GM12878 (cell line): ENCODE results near the gene C18orf63. TPM values are rescaled to one million over a fixed set of nuclear protein-coding genes. Genes with fewer than 3 reads are reported as not detected.

Source experiments
- ATAC-seq: fragments of 200-7000 bp; cut with Tn5 transposase; 3 replicates; pipeline ENCODE4 v1.9.1; 2020; ENCODE audit warnings: mild to moderate bottlenecking, moderate library complexity
- BruUV-seq: library from RNA; stranded (reverse); fragments of 400-500 nt; replicated peaks from 2 replicates; lab custom pipeline; 2021; lab: Mats Ljungman, UMichigan
- CTCF ChIA-PET: fragments of 300-600 bp; sonication (Branson Sonifier 250); formaldehyde crosslinking; extraction: SDS; loops from one replicate; lab custom pipeline; 2021; ENCODE audit warnings: inconsistent platforms; lab: Yijun Ruan, JAX
- POLR2A ChIA-PET: fragments of 350-600 bp; formaldehyde crosslinking; extraction: SDS; loops from one replicate; lab custom pipeline; 2021; ENCODE audit warnings: inconsistent platforms; lab: Charles Lee
- RAD21 ChIA-PET: fragments of 300-600 bp; sonication (Branson Sonifier 250); formaldehyde crosslinking; loops from one replicate; lab custom pipeline; 2023; ENCODE audit warnings: antibody characterized with exemption; ENCODE audit not compliant: unreplicated experiment; lab: Charles Lee
- SMC1A ChIA-PET: fragments of 300-600 bp; sonication (Branson Sonifier 250); formaldehyde crosslinking; loops from one replicate; lab custom pipeline; 2023; ENCODE audit not compliant: unreplicated experiment, uncharacterized antibody; lab: Charles Lee
- DNase-seq: peaks from one replicate; pipeline ENCODE4 v3.0.0-alpha.2; 2011; ENCODE audit warnings: low read depth, low spot score
- FAIRE-seq: peaks from 3 replicates; lab custom pipeline; 2011; peaks lifted over from hg19 to GRCh38; lab: Jason Lieb, UNC
- H2AFZ ChIP-seq: 2 replicates; pipeline ENCODE4 v1.6.0; 2011; ENCODE audit warnings: low read depth, low read length, control low read depth; ENCODE audit not compliant: control insufficient read depth
- H3K27ac ChIP-seq: 2 replicates; pipeline ENCODE4 v1.5.1; 2011; ENCODE audit warnings: control low read depth; ENCODE audit not compliant: control insufficient read depth, insufficient read depth
- H3K27me3 ChIP-seq, 2 experiments: replicated peaks in 1 of 2; 2 replicates each; pipeline versions ENCODE4 v1.6.0 to v1.6.1; 2011; ENCODE audit warnings: low read length in 1 of 2; ENCODE audit not compliant: control insufficient read depth in 2 of 2, insufficient read depth in 2 of 2
- H3K36me3 ChIP-seq, 2 experiments: 2 replicates each; pipeline ENCODE4 v1.5.1; 2011; ENCODE audit warnings: low read length in 1 of 2; ENCODE audit not compliant: control insufficient read depth in 2 of 2, insufficient read depth in 2 of 2
- H3K4me1 ChIP-seq: 2 replicates; pipeline ENCODE4 v1.6.1; 2011; ENCODE audit warnings: mild to moderate bottlenecking, low read length, moderate library complexity, mixed read lengths; ENCODE audit not compliant: control insufficient read depth, insufficient read depth
- H3K4me2 ChIP-seq: 2 replicates; pipeline ENCODE4 v1.6.0; 2011; ENCODE audit warnings: control low read depth; ENCODE audit not compliant: control insufficient read depth, insufficient read depth
- H3K4me3 ChIP-seq: fragments of 200-600 bp; sonication (generic); 2 replicates; pipeline ENCODE4 v1.5.1; 2016
- H3K79me2 ChIP-seq: 2 replicates; pipeline ENCODE4 v1.6.0; 2011; ENCODE audit warnings: low read length; ENCODE audit not compliant: control insufficient read depth, insufficient read depth
- H3K9ac ChIP-seq: 2 replicates; pipeline ENCODE4 v1.8.0; 2011; ENCODE audit warnings: low read length, control low read depth, mixed read lengths; ENCODE audit not compliant: control insufficient read depth, insufficient read depth
- H3K9me3 ChIP-seq: replicated peaks from 3 replicates; pipeline ENCODE4 v1.5.1; 2011; ENCODE audit warnings: mild to moderate bottlenecking, low read length; ENCODE audit not compliant: control insufficient read depth, insufficient read depth
- H4K20me1 ChIP-seq: 2 replicates; pipeline ENCODE4 v1.6.0; 2011; ENCODE audit not compliant: control insufficient read depth, insufficient read depth
- CHD4 ChIP-seq: fragments of 200-600 bp; sonication (generic); IDR thresholded peaks from 2 replicates; pipeline ENCODE4 v1.6.1; 2016; ENCODE audit warnings: mild to moderate bottlenecking
- ETV6 ChIP-seq, 2 experiments: fragments of 450-650 bp in 1 of 2; IDR thresholded peaks in 1 of 2; conservative IDR thresholded peaks in 1 of 2; 2 replicates each; pipeline ENCODE4 v1.6.1; 2014; ENCODE audit warnings: antibody characterized with exemption in 1 of 2, borderline replicate concordance in 1 of 2, low read depth in 1 of 2, mild to moderate bottlenecking in 1 of 2, moderate library complexity in 1 of 2
- MEF2B ChIP-seq: fragments of 450-650 bp; IDR thresholded peaks from 2 replicates; pipeline ENCODE4 v1.6.1; 2018; ENCODE audit warnings: mild to moderate bottlenecking, moderate library complexity; ENCODE audit not compliant: partially characterized antibody, poor library complexity, severe bottlenecking
- NFIC ChIP-seq: IDR thresholded peaks from 2 replicates; pipeline ENCODE4 v1.6.1; 2012; ENCODE audit warnings: low read depth, mild to moderate bottlenecking, inconsistent platforms, low read length, moderate library complexity
- NR2F1 ChIP-seq: fragments of 450-650 bp; conservative IDR thresholded peaks from 2 replicates; pipeline ENCODE4 v1.6.1; 2017; ENCODE audit warnings: mild to moderate bottlenecking
- NRF1 ChIP-seq: conservative IDR thresholded peaks from 2 replicates; pipeline ENCODE4 v1.6.1; 2011; ENCODE audit warnings: mild to moderate bottlenecking, low read depth, low read length, improper control_type of control experiment
- PAX5 ChIP-seq: IDR thresholded peaks from 2 replicates; pipeline ENCODE4 v1.6.1; 2011; ENCODE audit warnings: low read depth, low read length, borderline replicate concordance
- RAD21 ChIP-seq: IDR thresholded peaks from 2 replicates; pipeline ENCODE4 v1.6.1; 2011; ENCODE audit warnings: mild to moderate bottlenecking, low read depth, low read length, moderate library complexity; ENCODE audit not compliant: insufficient read depth
- RBBP5 ChIP-seq: fragments of 200-600 bp; sonication (generic); conservative IDR thresholded peaks from 2 replicates; pipeline ENCODE4 v1.6.1; 2016
- RELA ChIP-seq: fragments of 450-650 bp; IDR thresholded peaks from 2 replicates; pipeline ENCODE4 v1.8.0; 2014; ENCODE audit warnings: borderline replicate concordance; ENCODE audit not compliant: partially characterized antibody
- SIN3A ChIP-seq: IDR thresholded peaks from 2 replicates; pipeline ENCODE4 v1.6.1; 2012; ENCODE audit warnings: low read depth, low read length, improper control_type of control experiment
- SPI1 ChIP-seq: IDR thresholded peaks from 2 replicates; pipeline ENCODE4 v1.6.1; 2011; ENCODE audit warnings: low read depth, mild to moderate bottlenecking, low read length, moderate library complexity, borderline replicate concordance; ENCODE audit not compliant: insufficient read depth
- SRF ChIP-seq, 2 experiments: IDR thresholded peaks; 2 replicates each; pipeline ENCODE4 v1.6.1; 2011; ENCODE audit warnings: low read depth in 2 of 2, low read length in 2 of 2, mild to moderate bottlenecking in 1 of 2, moderate library complexity in 1 of 2
- ZNF207 ChIP-seq: fragments of 450-650 bp; IDR thresholded peaks from 2 replicates; pipeline ENCODE4 v1.6.1; 2014; ENCODE audit warnings: antibody characterized with exemption, mild to moderate bottlenecking, borderline replicate concordance
- ZNF217 ChIP-seq: fragments of 450-650 bp; IDR thresholded peaks from 2 replicates; pipeline ENCODE4 v1.6.1; 2017; ENCODE audit warnings: antibody characterized with exemption, mild to moderate bottlenecking
- ZNF384 ChIP-seq: IDR thresholded peaks from 2 replicates; pipeline ENCODE4 v1.6.1; 2012; ENCODE audit warnings: low read depth, mild to moderate bottlenecking, low read length, improper control_type of control experiment, borderline replicate concordance
- WGBS: methylation state at CpG from one replicate; pipeline ENCODE4 v1.1.6; 2016; ENCODE audit warnings: low lambda C conversion rate; ENCODE audit not compliant: insufficient replicate concordance, insufficient coverage; ENCODE audit errors: missing lambda C conversion rate; 5-methylcytosine and 5-hydroxymethylcytosine counted together
- in situ Hi-C: fragments of 300-500 bp; cut with MboI; formaldehyde crosslinking; loops from 9 replicates; pipeline ENCODE4 v1.14.3; 2018; ENCODE audit warnings: mixed read lengths
- intact Hi-C: fragments of 100-400 bp; cut with micrococcal nuclease; formaldehyde crosslinking; loops from one replicate; pipeline ENCODE4 v1.14.2; 2022; ENCODE audit not compliant: unreplicated experiment
- polyA plus RNA-seq, 11 experiments: library from polyadenylated mRNA; depleted of rRNA in 4 of 11; unstranded in 6 of 11; stranded (reverse) in 5 of 11; fragments of >200 nt; fragmentation: Nextera tagmentation in 4 of 11; fragmentation: Illumina TruSeq in 1 of 11; extraction: Ambion mirVana in 4 of 11; extraction: Trizol in 1 of 11; gene quantifications; 1 replicate in 1 of 11; 2 replicates in 10 of 11; pipeline versions ENCODE4 v1.2.1 to v1.2.3, GENCODE V29; 2011 to 2016; ENCODE audit warnings: inconsistent platforms in 2 of 11, missing spikeins in 2 of 11, low read depth in 1 of 11
- total RNA-seq, 4 experiments: library from RNA; depleted of rRNA in 3 of 4; stranded (reverse); fragments of >200 nt in 3 of 4; fragmentation: Illumina TruSeq in 1 of 4; extraction: Trizol in 1 of 4; gene quantifications; 2 replicates each; pipeline versions ENCODE4 v1.2.1 to v1.2.3, GENCODE V29; 2013 to 2021
- TF ChIP-seq, protein P1 (sequence below): IDR thresholded peaks from 2 replicates; pipeline ENCODE4 v1.6.1; 2011; ENCODE audit warnings: borderline replicate concordance, low read depth, mild to moderate bottlenecking, moderate library complexity, low read length; ENCODE audit not compliant: insufficient read depth, poor library complexity, severe bottlenecking
- TF ChIP-seq, protein P2 (sequence below): fragments of 150-350 bp; IDR thresholded peaks from 2 replicates; pipeline ENCODE4 v1.6.1; 2014; ENCODE audit warnings: mild to moderate bottlenecking, low read depth, low read length

C18orf63 gene
- total and polyA plus RNA-seq, 10 of the 15 experiments (the other 5 are each of a cell fraction or from before 2014, with no cell fraction given) = not detected

DNA sequence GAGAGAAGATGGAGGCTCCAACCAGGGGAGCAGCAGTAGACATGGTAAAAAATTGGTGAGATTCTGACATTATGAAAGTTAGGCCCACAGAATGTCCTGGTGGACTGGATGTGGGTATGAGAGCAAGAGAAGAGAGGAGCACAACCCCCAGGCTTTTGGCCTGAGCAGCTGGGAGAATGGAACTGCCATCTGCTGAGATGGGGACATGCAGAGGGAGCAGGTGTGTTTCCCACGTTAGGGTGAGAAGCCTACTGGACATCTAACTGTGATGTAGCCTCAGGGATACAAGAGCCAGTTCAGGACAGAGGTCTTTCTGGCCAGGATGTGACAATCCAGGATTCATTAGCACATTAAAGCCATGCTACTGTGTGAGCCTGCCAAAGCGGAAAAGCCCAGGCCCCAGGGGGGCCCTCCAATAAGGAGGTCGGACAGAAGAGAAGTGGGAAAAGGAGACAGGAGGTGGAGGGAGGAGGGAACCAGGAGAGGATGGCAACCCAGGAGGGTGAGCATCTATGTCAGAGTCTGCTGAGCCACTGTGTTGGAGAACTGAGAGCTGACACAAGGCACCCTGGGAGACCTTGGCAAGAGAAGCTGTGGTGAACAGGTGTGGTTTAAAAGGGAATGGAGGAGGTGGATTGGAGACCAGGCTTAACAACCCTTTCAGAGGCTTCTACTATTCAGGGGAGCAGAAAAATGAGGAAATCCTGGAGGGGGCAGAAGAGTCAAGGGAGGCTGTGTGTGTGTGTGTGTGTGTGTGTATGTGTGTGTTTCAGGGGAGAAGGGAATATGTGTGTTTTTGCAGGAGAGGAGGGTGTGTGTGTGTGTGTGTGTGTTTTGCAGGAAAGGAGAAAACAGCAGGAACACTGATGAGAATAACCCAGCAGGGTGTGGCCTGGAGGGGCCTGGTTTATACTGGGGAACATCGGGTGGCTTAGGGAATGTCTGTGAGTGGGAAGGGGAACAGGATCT, 34.3 kb upstream of the C18orf63 start:
- DNase-seq = no peak
- ChIA-PET CTCF (no interaction called here), RAD21 (no interaction called here), SMC1A (no interaction called here), POLR2A (no interaction called here)
- no peak overlapping the region for H2AFZ ChIP-seq
- in situ Hi-C loops (no loop called here), intact Hi-C loops (no loop called here)
- H3K36me3 ChIP-seq = no peaks in the 10 kb centered on the region; a peak in 1 of 4 replicates
- H3K9ac ChIP-seq = no peak overlapping the region
- H3K4me1 ChIP-seq = peaks cover 7% of the 10 kb centered on the region; the same call in 1 of the 2 replicates
- no peak overlapping the region for H3K4me2 ChIP-seq
- H3K27ac ChIP-seq = no peak overlapping the region
- FAIRE-seq = no peak
- no peaks in the 10 kb centered on the region for H4K20me1 ChIP-seq
- H3K27me3 ChIP-seq = no peaks in the 10 kb centered on the region
- H3K79me2 ChIP-seq = no peaks in the 10 kb centered on the region; the same call in 1 of the 2 replicates
- 62% methylated on average over 4 of the region's 4 CpGs for WGBS
- no peaks in the 10 kb centered on the region for H3K9me3 ChIP-seq
- H3K4me3 ChIP-seq = no peak overlapping the region
- no peak; the same call in 2 of the 3 replicates for ATAC-seq
- no TSS peak for BruUV-seq
- TF ChIP-seq SRF (IDR thresholded peaks at IDR 0.05; ENCODE audit: low read depth in 2 of 2, low read length in 2 of 2) (no peak), ETV6 (conservative IDR thresholded peaks at IDR 0.05 in 1 of 2, IDR thresholded peaks at IDR 0.05 in 1 of 2; ENCODE audit: borderline replicate concordance in 1 of 2, low read depth in 1 of 2) (no peak), NRF1 (no peak), NFIC (no peak), NR2F1 (no peak), MEF2B (no peak), SPI1 (no peak), ZNF384 (no peak), RELA (no peak), PAX5 (no peak), ZNF207 (no peak), RAD21 (no peak), ZNF217 (no peak), RBBP5 (no peak), SIN3A (no peak), CHD4 (no peak)
- TF ChIP-seq, protein P1, sequence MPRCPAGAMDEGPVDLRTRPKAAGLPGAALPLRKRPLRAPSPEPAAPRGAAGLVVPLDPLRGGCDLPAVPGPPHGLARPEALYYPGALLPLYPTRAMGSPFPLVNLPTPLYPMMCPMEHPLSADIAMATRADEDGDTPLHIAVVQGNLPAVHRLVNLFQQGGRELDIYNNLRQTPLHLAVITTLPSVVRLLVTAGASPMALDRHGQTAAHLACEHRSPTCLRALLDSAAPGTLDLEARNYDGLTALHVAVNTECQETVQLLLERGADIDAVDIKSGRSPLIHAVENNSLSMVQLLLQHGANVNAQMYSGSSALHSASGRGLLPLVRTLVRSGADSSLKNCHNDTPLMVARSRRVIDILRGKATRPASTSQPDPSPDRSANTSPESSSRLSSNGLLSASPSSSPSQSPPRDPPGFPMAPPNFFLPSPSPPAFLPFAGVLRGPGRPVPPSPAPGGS = no peak
- TF ChIP-seq, protein P2, sequence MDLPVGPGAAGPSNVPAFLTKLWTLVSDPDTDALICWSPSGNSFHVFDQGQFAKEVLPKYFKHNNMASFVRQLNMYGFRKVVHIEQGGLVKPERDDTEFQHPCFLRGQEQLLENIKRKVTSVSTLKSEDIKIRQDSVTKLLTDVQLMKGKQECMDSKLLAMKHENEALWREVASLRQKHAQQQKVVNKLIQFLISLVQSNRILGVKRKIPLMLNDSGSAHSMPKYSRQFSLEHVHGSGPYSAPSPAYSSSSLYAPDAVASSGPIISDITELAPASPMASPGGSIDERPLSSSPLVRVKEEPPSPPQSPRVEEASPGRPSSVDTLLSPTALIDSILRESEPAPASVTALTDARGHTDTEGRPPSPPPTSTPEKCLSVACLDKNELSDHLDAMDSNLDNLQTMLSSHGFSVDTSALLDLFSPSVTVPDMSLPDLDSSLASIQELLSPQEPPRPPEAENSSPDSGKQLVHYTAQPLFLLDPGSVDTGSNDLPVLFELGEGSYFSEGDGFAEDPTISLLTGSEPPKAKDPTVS = no peak
